Hematopoietic multipotent progenitor cell treated with erythropoietin and hydrocortisone succinate and interleukin-3 and kit ligand, for 15 days (in vitro differentiated cells): Measurements from ENCODE around the gene RPL10A.

Experiments
- DNase-seq: peaks from one replicate; pipeline ENCODE4 v3.0.0-alpha.2; 2015; ENCODE audit warnings: low spot score

RPL10A gene

GRCh38 chr6:35492974-35493284 is 24.7 kb downstream of the RPL10A start:
- no peak for DNase-seq

- no peak for DNase-seq
These were observed 25.2 kb downstream of the RPL10A start for GRCh38 chr6:35493307-35493983.

- DNase-seq = no peak
These were observed 26.0 kb downstream of the RPL10A start for GRCh38 chr6:35494161-35494563.

GRCh38 chr6:35495258-35496035 is 27.2 kb downstream of the RPL10A start:
- no peak for DNase-seq

GRCh38 chr6:35496036-35496840 is 28.0 kb downstream of the RPL10A start:
- no peak for DNase-seq

GRCh38 chr6:35496841-35497570 is 28.8 kb downstream of the RPL10A start, which contains the start of gene TEAD3:
TSS of gene TEAD3 (minus strand) at chr6:35497079.
- DNase-seq = peak; percentile 22

GRCh38 chr6:35497571-35498421 is 29.6 kb downstream of the RPL10A start:
- no peak for DNase-seq

GRCh38 chr6:35498422-35499067 is 30.3 kb downstream of the RPL10A start:
- DNase-seq = no peak

GRCh38 chr6:35499372-35499771 is 31.2 kb downstream of the RPL10A start:
- no peak for DNase-seq

GRCh38 chr6:35500782-35501181 is 32.6 kb downstream of the RPL10A start:
- DNase-seq = no peak

- no peak for DNase-seq
These were observed 33.6 kb downstream of the RPL10A start for GRCh38 chr6:35501784-35502183.

- no peak for DNase-seq
These were observed 35.3 kb downstream of the RPL10A start for GRCh38 chr6:35503534-35503933.

- DNase-seq = no peak
These were observed 37.8 kb downstream of the RPL10A start for GRCh38 chr6:35505999-35506412.

- DNase-seq = no peak
These were observed 38.3 kb downstream of the RPL10A start for GRCh38 chr6:35506536-35506935.

- DNase-seq = no peak
These were observed 39.0 kb downstream of the RPL10A start for GRCh38 chr6:35507221-35507620.

- DNase-seq = no peak
These were observed 39.8 kb downstream of the RPL10A start for GRCh38 chr6:35508027-35508426.

GRCh38 chr6:35508542-35508941 is 40.3 kb downstream of the RPL10A start:
- no peak for DNase-seq

- DNase-seq = no peak
These were observed 42.8 kb downstream of the RPL10A start for GRCh38 chr6:35510916-35511561.

GRCh38 chr6:35511562-35511941 is 43.4 kb downstream of the RPL10A start:
- no peak for DNase-seq

- DNase-seq = no peak
These were observed 43.8 kb downstream of the RPL10A start for GRCh38 chr6:35512006-35512405.
